GM21447 (cell line): Measurements from ENCODE around the gene KRT73.

Experiments
- ATAC-seq: cut with Tn5 transposase; IDR thresholded peaks from one replicate; pipeline ENCODE4 v1.9.1; 2021; ENCODE audit not compliant: unreplicated experiment

KRT73 gene

GRCh38 chr12:52618216-52618615, at the start of gene KRT73:
KRT73 (minus strand) TSS chr12:52618559; CDS start chr12:52618524, 35 bp downstream.
- ATAC-seq = no peak

GRCh38 chr12:52667931-52668330, 49.6 kb upstream of the KRT73 start:
- ATAC-seq = no peak

- no peak for ATAC-seq
Observed at GRCh38 chr12:52667509-52667908, 49.1 kb upstream of the KRT73 start.

- ATAC-seq = no peak
Observed at GRCh38 chr12:52666471-52666870, 48.1 kb upstream of the KRT73 start.

- ATAC-seq = no peak
Observed at GRCh38 chr12:52663420-52663819, 45.1 kb upstream of the KRT73 start.

GRCh38 chr12:52662918-52663229, 44.5 kb upstream of the KRT73 start:
- ATAC-seq = no peak

- ATAC-seq = no peak
Observed at GRCh38 chr12:52662093-52662917, 43.9 kb upstream of the KRT73 start.

- ATAC-seq = no peak
Observed at GRCh38 chr12:52661668-52662067, 43.3 kb upstream of the KRT73 start.

GRCh38 chr12:52660934-52661499, 42.7 kb upstream of the KRT73 start:
- ATAC-seq = no peak

GRCh38 chr12:52659951-52660350, 41.6 kb upstream of the KRT73 start:
- no peak for ATAC-seq

GRCh38 chr12:52659395-52659794, 41.0 kb upstream of the KRT73 start:
- ATAC-seq = no peak

GRCh38 chr12:52658196-52658595, 39.8 kb upstream of the KRT73 start:
- ATAC-seq = no peak

- no peak for ATAC-seq
Observed at GRCh38 chr12:52657250-52657902, 39.0 kb upstream of the KRT73 start.

GRCh38 chr12:52656616-52657015, 38.3 kb upstream of the KRT73 start:
- ATAC-seq = no peak

- ATAC-seq = no peak
Observed at GRCh38 chr12:52655720-52656124, 37.4 kb upstream of the KRT73 start.

GRCh38 chr12:52655251-52655650, 36.9 kb upstream of the KRT73 start:
- no peak for ATAC-seq

GRCh38 chr12:52651726-52652261, 33.4 kb upstream of the KRT73 start, which contains the start of gene KRT2:
KRT2 (minus strand) TSS chr12:52652211; CDS start chr12:52652142, 69 bp downstream.
- ATAC-seq = no peak

- ATAC-seq = no peak
Observed at GRCh38 chr12:52650520-52651081, 32.2 kb upstream of the KRT73 start.

- no peak for ATAC-seq
Observed at GRCh38 chr12:52649066-52649465, 30.7 kb upstream of the KRT73 start.

GRCh38 chr12:52648012-52648550, 29.7 kb upstream of the KRT73 start:
- no peak for ATAC-seq

GRCh38 chr12:52647601-52648000, 29.2 kb upstream of the KRT73 start:
- no peak for ATAC-seq
